ENCODE results near the gene UMODL1.

UMODL1 gene

DNA sequence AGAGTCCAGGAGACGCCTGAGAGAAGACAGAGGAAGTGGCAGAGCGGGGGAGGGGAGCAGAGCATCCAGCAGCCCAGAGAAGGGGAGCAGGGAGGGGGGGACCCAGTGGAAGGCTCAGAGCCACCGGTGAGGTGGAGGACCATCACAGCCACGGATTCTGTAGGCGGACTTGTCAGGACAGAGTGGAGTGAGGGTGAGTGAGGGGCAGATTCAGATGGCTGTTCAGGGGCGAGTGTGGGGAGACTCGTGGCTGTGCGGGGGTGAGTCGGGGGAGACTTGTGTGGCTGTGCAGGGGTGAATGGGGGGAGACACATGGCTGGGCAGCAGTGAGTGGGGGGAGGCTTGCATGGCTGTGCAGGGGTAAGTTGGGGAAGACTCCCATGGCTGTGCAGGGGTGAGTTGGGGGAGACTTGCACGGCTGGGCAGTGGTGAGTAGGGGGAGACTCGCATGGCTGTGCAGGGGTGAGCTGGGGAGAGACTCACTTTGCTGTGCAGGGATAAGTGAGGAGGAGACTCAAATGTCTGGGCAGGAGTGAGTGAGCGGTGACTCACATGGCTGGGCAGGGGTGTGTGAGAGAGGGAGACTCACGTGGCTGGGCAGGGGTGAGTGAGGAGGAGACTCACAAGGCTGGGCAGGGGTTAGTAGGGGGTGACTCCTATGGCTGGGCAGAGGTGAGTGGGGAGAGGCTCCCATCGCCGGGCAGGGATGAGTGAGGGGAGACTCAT lies 91.0 kb downstream of the UMODL1 start:
- no peak overlapping the region for H3K4me3 ChIP-seq (ENCODE audit: low read depth, low read length)
- no peaks in the 10 kb centered on the region for H3K27me3 ChIP-seq
- no peaks in the 10 kb centered on the region for H3K36me3 ChIP-seq
- TF ChIP-seq, protein P1, sequence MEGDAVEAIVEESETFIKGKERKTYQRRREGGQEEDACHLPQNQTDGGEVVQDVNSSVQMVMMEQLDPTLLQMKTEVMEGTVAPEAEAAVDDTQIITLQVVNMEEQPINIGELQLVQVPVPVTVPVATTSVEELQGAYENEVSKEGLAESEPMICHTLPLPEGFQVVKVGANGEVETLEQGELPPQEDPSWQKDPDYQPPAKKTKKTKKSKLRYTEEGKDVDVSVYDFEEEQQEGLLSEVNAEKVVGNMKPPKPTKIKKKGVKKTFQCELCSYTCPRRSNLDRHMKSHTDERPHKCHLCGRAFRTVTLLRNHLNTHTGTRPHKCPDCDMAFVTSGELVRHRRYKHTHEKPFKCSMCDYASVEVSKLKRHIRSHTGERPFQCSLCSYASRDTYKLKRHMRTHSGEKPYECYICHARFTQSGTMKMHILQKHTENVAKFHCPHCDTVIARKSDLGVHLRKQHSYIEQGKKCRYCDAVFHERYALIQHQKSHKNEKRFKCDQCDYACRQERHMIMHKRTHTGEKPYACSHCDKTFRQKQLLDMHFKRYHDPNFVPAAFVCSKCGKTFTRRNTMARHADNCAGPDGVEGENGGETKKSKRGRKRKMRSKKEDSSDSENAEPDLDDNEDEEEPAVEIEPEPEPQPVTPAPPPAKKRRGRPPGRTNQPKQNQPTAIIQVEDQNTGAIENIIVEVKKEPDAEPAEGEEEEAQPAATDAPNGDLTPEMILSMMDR (IDR thresholded peaks at IDR 0.05; ENCODE audit: low read depth, low read length): no peak
- no peak for DNase-seq
- no peaks in the 10 kb centered on the region for H3K9me3 ChIP-seq
- peaks cover 7% of the 10 kb centered on the region for H3K4me1 ChIP-seq

DNA sequence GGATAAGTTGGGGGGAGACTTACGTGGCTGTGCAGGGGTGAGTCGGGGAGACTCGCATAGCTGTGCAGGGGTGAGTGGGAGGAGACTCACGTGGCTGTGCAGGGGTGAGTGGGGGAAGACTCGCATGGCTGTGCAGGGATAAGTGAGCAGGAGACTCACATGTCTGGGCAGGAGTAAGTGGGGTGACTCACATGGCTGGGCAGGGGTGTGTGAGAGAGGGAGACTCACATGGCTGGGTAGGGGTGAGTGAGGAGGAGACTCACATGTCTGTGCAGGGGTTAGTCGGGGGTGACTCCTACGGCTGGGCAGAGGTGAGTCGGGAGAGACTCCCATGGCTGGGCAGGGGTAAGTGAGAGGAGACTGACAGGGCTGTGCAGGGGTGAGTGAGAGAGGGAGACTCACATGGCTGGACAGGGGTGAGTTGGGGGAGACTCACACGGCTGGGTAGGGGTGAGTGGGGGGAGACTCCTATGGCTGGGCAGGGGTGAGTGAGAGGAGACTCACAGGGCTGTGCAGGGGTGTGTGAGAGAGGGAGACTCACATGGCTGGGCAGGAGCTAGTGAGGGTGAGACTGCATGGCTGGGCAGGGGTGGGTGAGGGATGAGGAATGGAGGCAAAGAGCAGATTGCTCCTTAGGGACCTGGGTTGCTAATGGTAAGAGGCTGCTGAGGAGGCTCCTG lies 91.9 kb downstream of the UMODL1 start:
- Histone ChIP-seq H3K9me3 (no peaks in the 10 kb centered on the region), H3K4me3 (ENCODE audit: low read depth, low read length) (no peak overlapping the region), H3K36me3 (no peaks in the 10 kb centered on the region), H3K27me3 (no peaks in the 10 kb centered on the region), H3K4me1 (no peaks in the 10 kb centered on the region; the same call in 1 of the 2 replicates)
- no peak for DNase-seq
- TF ChIP-seq, protein P1 (IDR thresholded peaks at IDR 0.05; ENCODE audit: low read depth, low read length): no peak

DNA sequence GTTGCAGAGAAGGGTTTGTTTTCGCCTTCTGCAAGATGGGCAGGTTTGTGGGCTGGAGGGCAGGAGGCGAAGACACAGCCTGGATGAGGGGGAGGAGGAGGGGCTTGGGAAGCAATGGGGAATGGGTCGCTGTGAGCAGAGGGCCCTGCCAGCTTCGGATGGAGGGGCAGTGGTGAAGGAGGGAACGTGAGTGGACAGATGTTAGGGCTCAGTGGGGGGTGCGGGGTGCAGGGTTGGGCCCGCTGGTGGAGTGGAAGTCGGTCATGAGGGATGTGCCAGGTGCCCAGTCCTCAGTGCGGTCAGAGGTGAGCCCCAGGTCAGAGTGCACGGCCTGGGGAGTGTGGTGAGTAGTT lies 92.4 kb downstream of the UMODL1 start:
- H3K9me3 ChIP-seq: no peaks in the 10 kb centered on the region
- TF ChIP-seq, protein P1 (IDR thresholded peaks at IDR 0.05; ENCODE audit: low read depth, low read length): no peak
- DNase-seq: no peak
- H3K27me3 ChIP-seq: no peaks in the 10 kb centered on the region
- H3K4me3 ChIP-seq (ENCODE audit: low read depth, low read length): no peak overlapping the region
- no peaks in the 10 kb centered on the region for H3K4me1 ChIP-seq
- no peaks in the 10 kb centered on the region for H3K36me3 ChIP-seq

- H3K4me1 ChIP-seq: no peaks in the 10 kb centered on the region
- peak; percentile 64 for DNase-seq
Observed at GRCh38 chr21:42164064-42164789, 93.1 kb downstream of the UMODL1 start.

GRCh38 chr21:42164818-42165217 lies 93.7 kb downstream of the UMODL1 start:
- no peaks in the 10 kb centered on the region for H3K27me3 ChIP-seq
- no peaks in the 10 kb centered on the region for H3K36me3 ChIP-seq
- DNase-seq: no peak
- no peaks in the 10 kb centered on the region for H3K4me1 ChIP-seq
- H3K9me3 ChIP-seq: no peaks in the 10 kb centered on the region
- no peak overlapping the region for H3K4me3 ChIP-seq (ENCODE audit: low read depth, low read length)
- TF ChIP-seq, protein P1 (IDR thresholded peaks at IDR 0.05; ENCODE audit: low read depth, low read length): no peak

More at GRCh38 chr21:42164064-42164789, 93.1 kb downstream of the UMODL1 start:
- Histone ChIP-seq H3K9me3 (no peaks in the 10 kb centered on the region), H3K36me3 (no peaks in the 10 kb centered on the region), H3K4me3 (ENCODE audit: low read depth, low read length) (no peak overlapping the region), H3K27me3 (no peaks in the 10 kb centered on the region)
- TF ChIP-seq, protein P1 (IDR thresholded peaks at IDR 0.05; ENCODE audit: low read depth, low read length): peak; percentile 77

Data from BE2C (cell line).